HEK293T (cell line): ENCODE data around the gene GLCE.
A peak's percentile ranks its signal among the peaks of the same experiment; 100 is the strongest.
"Not testable (repeated sequence)": the region's sequence is repeated elsewhere in the genome, so short reads cannot be mapped to it uniquely, and the experiment has no call there.

ENCODE experiments used
- CTCF ChIA-PET: fragments of 350-600 bp; formaldehyde crosslinking; extraction: SDS; loops from one replicate; lab custom pipeline; 2021; ENCODE audit warnings: antibody characterized with exemption, inconsistent platforms; lab: Yijun Ruan, JAX
- POLR2A ChIA-PET: fragments of 350-600 bp; formaldehyde crosslinking; extraction: SDS; loops from one replicate; lab custom pipeline; 2020; ENCODE audit warnings: antibody characterized with exemption, inconsistent platforms; lab: Yijun Ruan, JAX
- DNase-seq: peaks from one replicate; pipeline ENCODE4 v3.0.0; 2012; ENCODE audit warnings: mixed read lengths; ENCODE audit errors: extremely low spot score
- ARNT ChIP-seq: fragments of 450-650 bp; IDR thresholded peaks from 2 replicates; pipeline ENCODE4 v1.6.1; 2017; ENCODE audit warnings: mild to moderate bottlenecking
- BHLHE40 ChIP-seq: fragments of 450-650 bp; IDR thresholded peaks from 2 replicates; pipeline ENCODE4 v1.6.1; 2016; ENCODE audit warnings: mild to moderate bottlenecking, moderate library complexity, borderline replicate concordance
- CTBP1 ChIP-seq: fragments of 450-650 bp; IDR thresholded peaks from 2 replicates; pipeline ENCODE4 v1.6.1; 2016; ENCODE audit warnings: borderline replicate concordance
- ELF4 ChIP-seq: fragments of 450-650 bp; IDR thresholded peaks from 2 replicates; pipeline ENCODE4 v1.6.1; 2017; ENCODE audit warnings: antibody characterized with exemption
- FOXA1 ChIP-seq: fragments of 450-650 bp; IDR thresholded peaks from 2 replicates; pipeline ENCODE4 v1.6.1; 2016; ENCODE audit warnings: mild to moderate bottlenecking
- FOXK2 ChIP-seq: fragments of 450-650 bp; IDR thresholded peaks from 2 replicates; pipeline ENCODE4 v1.6.1; 2016; ENCODE audit warnings: mild to moderate bottlenecking
- FOXM1 ChIP-seq: fragments of 450-650 bp; IDR thresholded peaks from 2 replicates; pipeline ENCODE4 v1.6.1; 2017; ENCODE audit warnings: mild to moderate bottlenecking, borderline replicate concordance
- HDGF ChIP-seq: fragments of 450-650 bp; IDR thresholded peaks from 2 replicates; pipeline ENCODE4 v1.6.1; 2017; ENCODE audit warnings: antibody characterized with exemption, borderline replicate concordance
- L3MBTL2 ChIP-seq: fragments of 450-650 bp; conservative IDR thresholded peaks from 2 replicates; pipeline ENCODE4 v1.6.1; 2016; ENCODE audit warnings: mild to moderate bottlenecking
- LEF1 ChIP-seq: fragments of 450-650 bp; IDR thresholded peaks from 2 replicates; pipeline ENCODE4 v1.6.1; 2017; ENCODE audit warnings: mild to moderate bottlenecking, borderline replicate concordance
- NFRKB ChIP-seq: fragments of 450-650 bp; IDR thresholded peaks from 2 replicates; pipeline ENCODE4 v1.6.1; 2016; ENCODE audit warnings: mild to moderate bottlenecking, moderate library complexity
- SP1 ChIP-seq: fragments of 450-650 bp; IDR thresholded peaks from 2 replicates; pipeline ENCODE4 v1.6.1; 2017
- SUZ12 ChIP-seq: fragments of 450-650 bp; IDR thresholded peaks from 2 replicates; pipeline ENCODE4 v1.6.1; 2016; ENCODE audit warnings: mild to moderate bottlenecking
- TARDBP ChIP-seq: fragments of 450-650 bp; IDR thresholded peaks from 2 replicates; pipeline ENCODE4 v1.6.1; 2016
- ZNF384 ChIP-seq: fragments of 450-650 bp; IDR thresholded peaks from 2 replicates; pipeline ENCODE4 v1.6.1; 2016
- TF ChIP-seq, protein P1 (sequence below): fragments of 450-650 bp; IDR thresholded peaks from 2 replicates; pipeline ENCODE4 v1.6.1; 2016

Gene GLCE

DNA sequence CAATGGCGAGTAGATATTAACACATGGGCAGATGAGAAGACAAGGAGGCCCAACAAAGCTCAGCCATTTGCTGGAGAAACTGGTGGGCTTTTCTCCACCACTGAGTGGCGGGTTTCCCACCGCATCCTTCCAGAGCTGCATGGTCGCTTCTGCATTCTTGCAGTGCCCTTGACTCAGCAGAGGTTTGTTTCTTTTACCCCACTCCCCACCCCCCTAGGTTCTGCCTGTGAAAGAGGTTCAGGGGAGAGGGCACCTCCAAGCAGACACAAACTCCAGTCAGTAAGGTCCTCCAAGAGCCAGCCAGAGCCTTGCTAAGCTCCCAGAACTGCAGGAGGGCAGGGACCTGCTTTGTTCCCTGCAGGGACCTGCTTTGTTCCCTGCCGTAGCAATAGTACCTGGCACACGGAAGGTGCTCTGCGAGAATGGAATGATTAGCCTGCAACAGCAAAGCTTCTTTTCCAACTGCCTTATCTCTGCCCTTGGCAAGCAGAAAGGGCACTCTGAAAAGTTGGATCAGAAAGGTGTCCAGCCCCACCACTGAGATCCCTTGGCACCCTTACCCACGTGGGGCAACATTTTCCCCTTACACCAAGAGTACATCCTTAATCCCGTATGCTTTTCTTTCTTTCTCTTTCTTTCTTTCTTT, 139.6 kb downstream of the GLCE start:
- TF ChIP-seq FOXA1 = no peak
- no peak for TF ChIP-seq FOXK2
- TF ChIP-seq ARNT = no peak
- TF ChIP-seq, protein P1, sequence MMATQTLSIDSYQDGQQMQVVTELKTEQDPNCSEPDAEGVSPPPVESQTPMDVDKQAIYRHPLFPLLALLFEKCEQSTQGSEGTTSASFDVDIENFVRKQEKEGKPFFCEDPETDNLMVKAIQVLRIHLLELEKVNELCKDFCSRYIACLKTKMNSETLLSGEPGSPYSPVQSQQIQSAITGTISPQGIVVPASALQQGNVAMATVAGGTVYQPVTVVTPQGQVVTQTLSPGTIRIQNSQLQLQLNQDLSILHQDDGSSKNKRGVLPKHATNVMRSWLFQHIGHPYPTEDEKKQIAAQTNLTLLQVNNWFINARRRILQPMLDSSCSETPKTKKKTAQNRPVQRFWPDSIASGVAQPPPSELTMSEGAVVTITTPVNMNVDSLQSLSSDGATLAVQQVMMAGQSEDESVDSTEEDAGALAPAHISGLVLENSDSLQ = no peak
- no peak for TF ChIP-seq SUZ12
- TF ChIP-seq BHLHE40 = no peak
- TF ChIP-seq L3MBTL2 = no peak
- TF ChIP-seq ZNF384 = no peak
- no peak for TF ChIP-seq NFRKB
- TF ChIP-seq LEF1 = no peak
- no peak for TF ChIP-seq HDGF
- TF ChIP-seq SP1 = no peak
- TF ChIP-seq FOXM1 = no peak
- TF ChIP-seq ELF4 = no peak
- no peak for TF ChIP-seq TARDBP
- no peak for DNase-seq
- ChIA-PET CTCF (interaction anchor here (1.3 kb wide), 1 partner anchor 241 kb away, joined by 4 read pairs; no protein-coding TSS in a partner anchor), POLR2A (interaction anchor here (0.9 to 1.1 kb wide), 2 partner anchors 25 to 153 kb away, joined by 3 read pairs; partner anchors contain the start of gene RPLP1)

GRCh38 chr15:69301101-69301500, 140.7 kb downstream of the GLCE start:
- POLR2A ChIA-PET = interaction anchor here (0.6 kb wide), 1 partner anchor 141 kb away, joined by 3 read pairs; the partner anchor contains the start of gene GLCE
- CTCF ChIA-PET = not testable (repeated sequence)

GRCh38 chr15:69302087-69302486, 141.7 kb downstream of the GLCE start:
- POLR2A ChIA-PET, CTCF ChIA-PET, DNase-seq: not testable (repeated sequence)

More at GRCh38 chr15:69301101-69301500, 140.7 kb downstream of the GLCE start:
- DNase-seq = not testable (repeated sequence)

GRCh38 chr15:69302929-69303328, 142.5 kb downstream of the GLCE start:
- DNase-seq = no peak
- TF ChIP-seq ELF4 (no peak), HDGF (no peak), L3MBTL2 (no peak), ZNF384 (no peak), SP1 (no peak), TARDBP (no peak)
- TF ChIP-seq, protein P1 = no peak
- POLR2A ChIA-PET = no interaction called here
- CTCF ChIA-PET = no interaction called here

- peak; percentile 40 for DNase-seq
- TF ChIP-seq, protein P1 = peak; percentile 93
- TF ChIP-seq ZNF384 = peak; percentile 97
- TF ChIP-seq HDGF = no peak
- POLR2A ChIA-PET = no interaction called here
- CTCF ChIA-PET = interaction anchor here (0.7 to 1.0 kb wide), 3 partner anchors 16 to 142 kb away, joined by 3 read pairs; no protein-coding TSS in a partner anchor
Measured at GRCh38 chr15:69303337-69304181, 143.1 kb downstream of the GLCE start.

DNA sequence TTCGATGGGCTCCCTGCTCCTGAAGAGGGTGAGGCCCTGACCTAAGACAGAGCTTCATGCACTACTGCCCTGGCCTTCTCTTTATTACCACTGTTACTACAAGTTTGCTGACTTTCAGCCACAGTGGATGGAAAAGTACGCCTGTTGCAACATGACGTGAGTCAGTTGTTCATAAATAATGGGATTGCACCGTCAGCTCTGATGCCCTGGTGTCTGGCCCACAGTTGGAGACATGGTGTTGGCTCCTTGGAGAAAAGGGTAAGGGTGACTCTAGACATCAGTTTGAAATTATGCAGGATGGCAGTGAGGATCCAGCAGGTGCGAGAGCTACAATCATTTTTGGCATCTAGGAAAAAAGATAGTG, 143.7 kb downstream of the GLCE start:
- TF ChIP-seq SP1 = no peak
- TF ChIP-seq LEF1 = no peak
- no peak for TF ChIP-seq BHLHE40
- TF ChIP-seq TARDBP = no peak
- no peak for TF ChIP-seq FOXM1
- no peak for TF ChIP-seq FOXK2
- TF ChIP-seq HDGF = no peak
- ChIA-PET POLR2A (no interaction called here), CTCF (interaction anchor here (0.7 to 1.0 kb wide), 4 partner anchors 15 to 246 kb away, joined by 3 read pairs; no protein-coding TSS in a partner anchor)
- no peak for DNase-seq

- TF ChIP-seq ZNF384 (no peak), FOXM1 (no peak), NFRKB (no peak), SUZ12 (no peak), LEF1 (no peak), ARNT (no peak), L3MBTL2 (no peak), FOXA1 (no peak), BHLHE40 (no peak), CTBP1 (no peak), HDGF (no peak), SP1 (no peak), FOXK2 (no peak), TARDBP (no peak)
- TF ChIP-seq, protein P1 = no peak
- POLR2A ChIA-PET = no interaction called here
- DNase-seq = no peak
- CTCF ChIA-PET = interaction anchor here (0.6 kb wide), 1 partner anchor 44 kb away, joined by 4 read pairs; no protein-coding TSS in a partner anchor
Measured at GRCh38 chr15:69305204-69305931, 144.9 kb downstream of the GLCE start.
